Measurements from ENCODE around the gene GNGT1.

DNA sequence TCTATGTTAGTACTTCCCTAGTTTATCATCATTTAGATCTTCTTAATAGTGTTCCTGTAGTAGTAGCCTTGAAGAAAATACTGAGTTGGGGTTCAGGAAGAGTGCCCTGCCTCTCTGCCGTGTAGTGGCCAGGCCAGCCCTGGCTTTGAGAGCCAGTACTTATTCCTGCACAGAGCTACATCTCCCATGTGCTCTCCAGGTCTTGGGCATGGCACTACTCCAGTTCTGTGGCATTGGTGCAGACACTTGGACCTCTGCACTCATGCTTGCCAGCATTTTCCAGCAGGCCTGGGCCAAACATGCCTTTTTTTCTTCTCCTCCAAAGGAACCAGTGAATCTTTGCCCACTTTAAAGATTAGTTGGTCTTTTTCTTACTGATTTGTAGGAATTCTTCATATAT, 20.4 kb downstream of the GNGT1 start:
- TF ChIP-seq CTCF (conservative IDR thresholded peaks at IDR 0.05; ENCODE audit: low read depth, low read length) (no peak), EZH2 (IDR thresholded peaks at IDR 0.05; ENCODE audit: borderline replicate concordance, low read depth, low read length, poor library complexity, severe bottlenecking) (no peak)

Data from A673 (cell line).